ENCODE measurements around the gene DDX1.

The DDX1 gene

GRCh38 chr2:15614545-15615300, 23.1 kb downstream of the DDX1 start:
- TF ChIP-seq CTCF (IDR thresholded peaks at IDR 0.05), result no peak
- TF ChIP-seq ZFX (IDR thresholded peaks at IDR 0.05; ENCODE audit: borderline replicate concordance), result no peak
- H3K27ac ChIP-seq, result no peak overlapping the region

- H3K27ac ChIP-seq, result no peak overlapping the region
- TF ChIP-seq ZFX (IDR thresholded peaks at IDR 0.05; ENCODE audit: borderline replicate concordance) (no peak), CTCF (IDR thresholded peaks at IDR 0.05) (no peak)
Observed at GRCh38 chr2:15615301-15615920, 23.7 kb downstream of the DDX1 start.

- H3K27ac ChIP-seq, result no peak overlapping the region
- TF ChIP-seq ZFX (IDR thresholded peaks at IDR 0.05; ENCODE audit: borderline replicate concordance) (no peak), CTCF (IDR thresholded peaks at IDR 0.05) (no peak)
Observed at GRCh38 chr2:15616429-15616828, 24.8 kb downstream of the DDX1 start.

GRCh38 chr2:15616850-15617777, 25.4 kb downstream of the DDX1 start:
- TF ChIP-seq CTCF (IDR thresholded peaks at IDR 0.05) (no peak), ZFX (IDR thresholded peaks at IDR 0.05; ENCODE audit: borderline replicate concordance) (no peak)
- no peak overlapping the region for H3K27ac ChIP-seq

- TF ChIP-seq ZFX (IDR thresholded peaks at IDR 0.05; ENCODE audit: borderline replicate concordance), result no peak
- no peak for TF ChIP-seq CTCF (IDR thresholded peaks at IDR 0.05)
- H3K27ac ChIP-seq, result no peak overlapping the region
Observed at GRCh38 chr2:15617778-15618448, 26.2 kb downstream of the DDX1 start.

DNA sequence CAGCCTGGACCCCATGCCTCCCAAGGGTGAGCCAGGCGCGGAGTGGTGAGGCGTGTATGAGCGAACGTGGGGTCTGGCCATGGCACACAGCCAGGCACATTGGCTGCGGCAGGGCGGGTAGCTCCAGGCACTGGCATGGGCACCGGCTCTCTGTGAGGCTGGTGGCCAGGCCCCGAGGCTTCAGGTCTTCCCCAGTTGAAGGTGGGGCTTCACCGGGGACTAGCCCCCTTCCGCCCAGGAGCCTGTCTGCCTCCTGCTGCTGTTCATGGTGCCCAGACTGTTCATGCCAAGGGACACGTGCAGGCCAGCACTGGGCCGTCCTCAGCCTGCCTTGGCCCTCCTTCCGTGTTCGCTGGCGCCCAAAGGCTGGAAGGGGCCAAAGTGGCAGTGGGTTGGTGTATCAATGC, 26.8 kb downstream of the DDX1 start:
- no peak overlapping the region for H3K27ac ChIP-seq
- TF ChIP-seq CTCF (IDR thresholded peaks at IDR 0.05) (no peak), ZFX (IDR thresholded peaks at IDR 0.05; ENCODE audit: borderline replicate concordance) (no peak)
